ENCODE results near the gene TFEB.

DNA sequence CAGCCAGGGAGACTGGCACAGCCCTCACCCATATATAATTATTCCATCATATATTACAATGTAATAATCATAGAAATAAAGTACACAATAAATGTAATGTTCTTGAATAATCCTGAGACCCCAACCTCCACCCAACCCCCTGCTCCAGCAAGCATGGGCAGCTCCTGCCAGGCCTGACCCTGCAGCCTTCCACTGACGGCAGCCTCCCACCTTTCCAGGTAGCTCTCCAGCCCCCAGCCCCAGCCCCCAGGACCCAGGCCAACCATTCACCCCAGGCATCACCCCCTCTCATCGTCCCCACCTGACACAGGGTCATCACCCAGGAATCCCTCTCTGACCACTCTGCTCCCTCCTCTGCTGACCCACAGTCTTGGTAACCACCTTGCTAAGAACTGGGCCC is 14.6 kb downstream of the TFEB start:
- TF ChIP-seq, protein P1, sequence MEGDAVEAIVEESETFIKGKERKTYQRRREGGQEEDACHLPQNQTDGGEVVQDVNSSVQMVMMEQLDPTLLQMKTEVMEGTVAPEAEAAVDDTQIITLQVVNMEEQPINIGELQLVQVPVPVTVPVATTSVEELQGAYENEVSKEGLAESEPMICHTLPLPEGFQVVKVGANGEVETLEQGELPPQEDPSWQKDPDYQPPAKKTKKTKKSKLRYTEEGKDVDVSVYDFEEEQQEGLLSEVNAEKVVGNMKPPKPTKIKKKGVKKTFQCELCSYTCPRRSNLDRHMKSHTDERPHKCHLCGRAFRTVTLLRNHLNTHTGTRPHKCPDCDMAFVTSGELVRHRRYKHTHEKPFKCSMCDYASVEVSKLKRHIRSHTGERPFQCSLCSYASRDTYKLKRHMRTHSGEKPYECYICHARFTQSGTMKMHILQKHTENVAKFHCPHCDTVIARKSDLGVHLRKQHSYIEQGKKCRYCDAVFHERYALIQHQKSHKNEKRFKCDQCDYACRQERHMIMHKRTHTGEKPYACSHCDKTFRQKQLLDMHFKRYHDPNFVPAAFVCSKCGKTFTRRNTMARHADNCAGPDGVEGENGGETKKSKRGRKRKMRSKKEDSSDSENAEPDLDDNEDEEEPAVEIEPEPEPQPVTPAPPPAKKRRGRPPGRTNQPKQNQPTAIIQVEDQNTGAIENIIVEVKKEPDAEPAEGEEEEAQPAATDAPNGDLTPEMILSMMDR (IDR thresholded peaks at IDR 0.05): no peak
- no peak for TF ChIP-seq POLR2A (IDR thresholded peaks at IDR 0.05)
